Astrocyte of the spinal cord (primary cell): Measurements from ENCODE around the gene RPA3.

Experiments
- DNase-seq: peaks from one replicate; pipeline ENCODE4 v3.0.0; 2011; ENCODE audit warnings: low read depth, low spot score
- H3K4me3 ChIP-seq: 2 replicates; pipeline ENCODE4 v1.5.1; 2011; ENCODE audit warnings: low read depth, mild to moderate bottlenecking, low read length, moderate library complexity
- CTCF ChIP-seq: IDR thresholded peaks from 2 replicates; pipeline ENCODE4 v1.5.1; 2012; ENCODE audit warnings: low read depth, mild to moderate bottlenecking, low read length, inconsistent platforms
- in situ Hi-C: cut with HindIII; loops from 2 replicates; pipeline ENCODE4 v1.10.0; 2017; ENCODE audit warnings: low sequenced_read_pairs

RPA3 gene

DNA sequence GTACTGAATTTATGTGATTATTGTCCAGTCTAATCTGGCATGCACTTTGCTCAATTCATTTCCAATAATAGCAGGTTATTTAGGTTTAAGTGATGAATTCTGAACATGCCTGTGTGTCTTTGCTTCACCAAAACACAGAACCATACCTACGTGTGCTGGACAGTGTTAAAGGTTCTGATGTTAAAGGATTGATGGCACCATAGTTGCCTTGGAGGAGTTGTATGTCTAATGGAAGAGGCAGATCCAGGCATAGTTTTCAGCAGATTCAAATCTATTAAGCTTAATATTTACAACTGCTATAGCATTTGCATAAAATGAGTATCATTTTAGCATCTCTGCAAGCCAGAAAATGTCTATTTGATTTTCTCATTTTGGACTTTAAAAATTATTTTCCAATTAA lies 105.9 kb downstream of the RPA3 start:
- no peak for TF ChIP-seq CTCF
- in situ Hi-C loops = no loop called here
- no peak overlapping the region for H3K4me3 ChIP-seq
- DNase-seq = no peak

- DNase-seq = no peak
- no peak for TF ChIP-seq CTCF
- in situ Hi-C loops = no loop called here
- H3K4me3 ChIP-seq = no peak overlapping the region
Observed at GRCh38 chr7:7609330-7609729, 109.1 kb downstream of the RPA3 start.

DNA sequence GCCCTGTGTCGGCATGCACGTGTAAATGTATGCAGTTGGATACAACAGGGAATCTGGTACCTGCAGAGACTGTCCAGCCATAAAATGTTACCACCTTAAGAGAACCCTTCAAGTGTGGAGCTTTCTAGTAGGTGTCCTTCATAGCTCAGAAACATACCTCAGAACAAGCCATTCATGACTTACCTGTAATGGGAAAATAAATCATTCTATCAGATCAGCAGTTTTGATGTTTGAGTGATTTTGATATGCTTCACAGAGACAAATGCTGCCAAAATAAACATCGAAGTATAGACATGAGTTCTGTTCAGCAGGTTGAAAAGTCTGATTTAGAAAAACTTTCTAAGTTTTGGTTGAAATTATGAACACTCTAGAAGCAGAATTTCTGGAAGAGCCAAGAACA lies 111.4 kb downstream of the RPA3 start:
- TF ChIP-seq CTCF = no peak
- in situ Hi-C loops = no loop called here
- no peak overlapping the region for H3K4me3 ChIP-seq
- no peak for DNase-seq

DNA sequence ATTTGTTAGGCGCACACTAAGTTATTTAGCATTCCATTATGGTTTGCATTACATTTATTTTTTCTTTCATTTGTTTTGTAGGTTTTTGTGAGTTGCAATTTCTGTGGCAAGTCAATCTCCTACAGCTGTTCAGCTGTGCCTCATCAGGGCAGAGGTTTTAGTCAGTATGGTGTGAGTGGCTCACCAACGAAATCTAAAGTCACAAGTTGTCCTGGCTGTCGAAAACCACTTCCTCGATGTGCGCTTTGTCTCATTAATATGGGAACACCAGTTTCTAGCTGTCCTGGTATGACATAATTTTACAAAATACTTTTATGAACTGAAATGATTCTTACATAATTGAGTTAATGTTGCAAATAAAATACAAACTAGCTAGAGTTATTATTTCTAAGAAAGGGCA lies 122.2 kb downstream of the RPA3 start:
- DNase-seq = no peak
- H3K4me3 ChIP-seq = no peak overlapping the region
- TF ChIP-seq CTCF = no peak
- in situ Hi-C loops = no loop called here

GRCh38 chr7:7595451-7595850 lies 123.0 kb downstream of the RPA3 start:
- no peak for TF ChIP-seq CTCF
- DNase-seq = peak; percentile 35
- in situ Hi-C loops = no loop called here
- no peak overlapping the region for H3K4me3 ChIP-seq
